ENCODE data around the gene TNNI2.

The TNNI2 gene

DNA sequence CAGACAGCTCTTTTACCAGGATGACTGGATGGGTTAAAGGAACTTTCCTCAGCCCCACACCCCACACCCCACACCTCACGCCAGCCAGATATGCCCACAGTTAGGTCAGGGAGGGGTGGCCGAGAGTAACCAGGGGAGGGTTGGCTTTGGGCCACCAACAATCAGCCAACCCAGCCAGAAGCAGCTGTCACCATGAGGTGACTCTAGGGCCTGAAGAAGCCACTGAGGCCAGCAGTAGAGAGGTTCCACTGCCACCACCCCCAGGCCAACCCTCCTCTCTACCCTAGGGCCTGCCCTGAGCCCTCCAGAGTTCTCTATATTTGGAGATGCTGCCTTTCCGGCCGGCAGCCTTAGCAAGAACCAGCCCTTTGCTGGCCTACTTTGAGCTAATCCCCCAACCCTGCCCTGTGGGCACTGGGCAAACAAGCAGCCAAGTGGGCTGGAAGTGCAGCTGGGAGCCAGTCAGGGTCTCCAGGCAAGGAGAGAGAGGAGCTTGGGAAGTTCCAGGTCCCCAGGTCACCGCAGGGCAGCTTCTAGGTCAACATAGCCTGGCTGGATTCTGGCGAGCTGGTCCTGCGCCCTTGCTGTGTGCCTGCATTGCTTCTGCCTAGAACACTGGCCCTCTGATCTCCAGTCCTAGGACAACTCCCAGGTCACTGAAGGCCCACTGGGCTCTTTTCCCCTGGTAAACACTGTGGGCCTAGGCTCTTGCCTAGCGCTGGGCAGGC lies 16.0 kb upstream of the TNNI2 start:
- DNase-seq, result no peak

GRCh38 chr11:1823376-1824220 lies 15.2 kb upstream of the TNNI2 start:
- no peak for DNase-seq

DNA sequence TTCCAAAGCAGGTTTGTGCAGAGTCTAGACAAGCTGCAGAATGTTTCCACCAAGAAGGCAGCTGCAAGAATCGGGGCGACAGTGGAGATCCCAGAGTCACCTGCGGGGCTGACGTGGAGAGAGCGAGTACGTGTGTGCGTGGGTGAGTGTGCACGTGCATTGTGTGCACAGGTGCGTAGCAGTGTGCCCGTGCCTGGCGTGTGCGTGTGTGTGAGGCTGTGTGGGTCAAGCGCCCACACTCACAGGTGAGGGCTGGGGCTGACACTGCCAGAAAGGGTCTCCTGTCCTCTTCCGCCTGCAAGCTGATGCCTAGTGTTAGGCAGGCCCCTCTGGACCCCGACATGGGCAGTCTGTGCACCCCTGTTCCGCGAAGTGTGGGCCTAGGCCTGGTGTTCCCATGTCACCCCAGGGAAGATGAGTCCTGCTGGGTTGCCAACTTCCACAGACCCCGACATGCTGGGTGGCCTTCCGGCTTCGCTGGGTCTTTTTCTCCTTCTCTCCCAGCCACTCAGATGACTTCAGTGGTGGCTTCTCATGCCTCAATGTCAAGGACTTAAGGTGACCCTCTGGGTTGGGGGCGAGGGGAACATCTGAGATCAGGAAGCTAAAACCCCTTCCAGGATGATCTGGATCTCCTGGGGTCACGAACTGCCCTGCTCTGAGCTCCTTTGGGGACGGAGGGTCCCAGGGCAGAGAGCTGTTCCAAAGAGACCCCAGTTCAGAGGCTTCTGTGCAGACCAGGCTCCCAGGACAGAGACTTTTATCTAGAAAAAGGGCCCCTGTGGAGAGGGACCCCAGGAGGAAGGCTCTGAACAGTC lies 14.4 kb upstream of the TNNI2 start:
- no peak for DNase-seq

- DNase-seq, result peak; percentile 34
Measured at GRCh38 chr11:1825039-1825740, 13.6 kb upstream of the TNNI2 start.

DNA sequence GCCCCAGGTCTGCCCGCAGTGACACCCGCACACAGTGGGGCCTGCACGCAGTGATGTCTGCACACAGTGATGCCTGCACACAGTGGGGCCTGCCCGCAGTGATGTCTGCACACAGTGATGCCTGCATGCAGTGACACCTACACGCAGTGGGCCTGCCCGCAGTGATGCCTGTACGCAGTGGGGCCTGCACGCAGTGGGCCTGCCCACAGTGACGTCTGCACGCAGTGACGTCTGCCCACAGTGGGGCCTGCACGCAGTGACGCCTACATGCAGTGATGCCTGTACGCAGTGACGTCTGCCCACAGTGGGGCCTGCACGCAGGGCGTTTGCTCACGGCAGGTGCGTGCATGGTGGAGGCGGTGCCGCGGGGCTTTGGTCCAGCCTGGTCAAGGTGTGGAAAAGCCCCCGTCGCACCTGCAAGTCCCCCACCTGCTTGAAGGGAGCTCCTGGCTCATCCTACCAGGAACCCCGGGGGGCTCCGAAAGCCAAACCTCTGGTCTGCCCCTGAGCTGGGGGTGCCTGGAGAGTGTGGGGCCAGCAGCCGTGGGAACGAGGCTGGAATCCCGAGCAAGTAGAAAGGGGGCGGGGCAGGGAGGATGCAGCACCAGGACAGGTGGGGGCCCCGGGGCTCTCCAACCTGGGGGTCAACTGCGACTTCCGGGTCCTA lies 12.9 kb upstream of the TNNI2 start:
- no peak for DNase-seq

- DNase-seq, result no peak
Measured at GRCh38 chr11:1826552-1827094, 12.2 kb upstream of the TNNI2 start.

GRCh38 chr11:1827095-1827813 lies 11.5 kb upstream of the TNNI2 start:
- no peak for DNase-seq

GRCh38 chr11:1827931-1828330 lies 10.8 kb upstream of the TNNI2 start:
- no peak for DNase-seq

DNA sequence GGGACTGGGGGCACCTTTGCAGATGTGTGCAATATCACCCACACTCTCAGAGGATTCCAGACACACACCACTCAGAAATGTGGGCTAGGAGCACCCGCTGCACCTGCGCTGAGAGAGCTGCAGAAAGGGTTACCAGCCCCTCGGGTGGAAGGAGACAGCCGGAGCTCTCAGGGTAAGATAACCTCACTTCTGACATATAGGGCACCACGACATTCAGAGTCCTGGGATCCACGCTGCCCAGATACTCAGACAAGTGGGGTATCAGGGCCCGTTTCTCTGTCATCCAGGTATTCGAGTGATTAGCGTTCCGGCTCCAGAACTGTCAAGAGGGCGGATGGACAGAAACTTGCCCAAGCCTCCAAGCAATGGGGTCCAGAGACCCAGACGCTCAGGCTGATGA lies 10.2 kb upstream of the TNNI2 start:
- no peak for DNase-seq

DNA sequence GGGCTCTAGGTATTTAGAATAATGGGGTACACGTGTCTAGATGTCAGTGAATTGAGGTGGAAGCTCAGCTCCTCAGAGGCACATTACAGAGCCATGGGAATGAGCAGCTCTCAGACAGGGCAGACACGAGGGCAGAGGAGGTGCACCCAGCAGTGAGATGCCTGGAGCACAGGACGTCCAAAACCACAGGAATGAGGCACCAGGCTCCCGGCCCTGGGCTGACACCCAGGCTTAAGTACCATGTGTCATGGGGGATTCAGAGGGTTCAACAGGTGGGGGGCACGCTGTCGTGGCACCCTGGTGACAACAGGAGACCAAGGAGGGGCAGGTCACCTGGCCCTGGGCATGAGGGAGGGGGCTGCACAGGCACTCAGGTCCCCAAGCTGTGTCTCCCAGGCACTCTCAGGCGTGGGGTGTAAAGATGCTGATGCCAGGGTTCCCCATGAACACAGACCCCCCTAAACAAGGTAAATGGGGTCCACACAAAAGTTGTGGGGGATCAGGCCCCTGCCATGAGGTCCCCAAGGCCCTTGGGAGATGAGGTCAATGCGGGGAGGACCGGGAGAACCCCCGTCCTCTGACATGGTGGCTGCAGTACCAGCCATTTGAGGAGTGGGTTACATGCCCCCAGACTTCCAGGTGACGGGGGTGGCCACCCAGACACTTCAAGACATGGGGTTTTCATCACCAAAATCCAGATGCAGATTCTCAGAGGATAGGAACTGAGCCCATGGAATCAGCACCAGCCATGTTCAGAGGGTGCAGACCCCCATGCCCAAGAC lies 9.6 kb upstream of the TNNI2 start:
- no peak for DNase-seq

DNA sequence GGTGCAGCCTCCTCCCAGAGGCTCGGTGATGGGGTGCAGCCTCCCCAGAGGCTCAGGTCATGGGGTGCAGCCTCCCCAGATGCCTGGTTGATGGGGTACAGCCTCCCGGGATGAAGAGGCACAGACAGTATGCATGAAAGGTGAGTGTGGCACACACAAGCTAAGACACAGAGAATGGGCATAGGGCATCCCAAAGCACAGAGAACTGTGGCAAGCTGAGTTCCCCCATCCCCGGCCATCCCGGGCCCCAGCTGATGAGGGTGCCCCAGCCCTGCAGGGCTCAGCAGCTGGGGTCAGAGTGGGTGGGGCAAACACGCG lies 8.8 kb upstream of the TNNI2 start:
- no peak for DNase-seq

GRCh38 chr11:1830322-1831223 lies 8.2 kb upstream of the TNNI2 start:
- no peak for DNase-seq

DNA sequence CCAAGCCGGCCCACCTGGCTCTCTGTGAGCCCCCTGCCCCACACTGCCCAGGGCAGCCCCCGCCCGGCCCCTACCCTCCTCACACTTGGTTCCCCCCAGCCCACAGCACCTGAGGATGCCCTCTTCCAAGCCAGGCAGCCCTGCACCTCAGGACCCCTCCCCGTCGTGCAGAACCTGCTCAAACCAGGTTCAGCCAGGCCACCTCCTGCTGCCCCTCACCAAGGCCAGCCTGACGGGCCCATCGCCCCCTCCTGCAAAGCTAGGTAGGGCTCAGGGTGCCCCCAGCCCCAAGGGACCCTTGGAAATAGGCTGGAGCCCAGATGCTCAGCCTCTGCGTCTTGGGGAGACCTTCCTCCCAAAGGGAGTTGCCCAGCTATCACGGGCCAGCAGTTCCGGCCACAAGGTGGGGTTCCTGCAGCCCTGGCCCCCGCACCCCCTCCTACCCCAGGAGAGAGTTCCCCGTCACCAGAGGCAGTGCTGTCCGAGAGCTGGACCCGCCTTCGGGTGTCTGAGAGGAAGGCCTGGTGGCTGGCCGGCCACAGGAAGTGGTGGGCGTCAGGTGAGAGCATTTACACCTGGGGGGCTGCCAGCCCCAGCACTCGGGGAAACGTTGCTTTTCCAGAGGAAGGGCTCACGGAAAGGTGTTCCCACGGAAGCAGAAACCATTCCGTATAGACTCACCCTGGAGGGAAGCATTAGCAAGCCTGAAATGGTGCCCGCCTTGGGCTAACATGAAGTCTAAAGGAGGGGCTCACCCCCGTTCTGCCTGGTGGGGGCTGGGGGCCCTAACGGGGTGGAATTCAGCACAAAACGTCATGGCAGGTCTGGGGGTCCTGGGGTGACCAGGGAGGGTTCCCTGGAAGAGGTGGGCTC lies 7.2 kb upstream of the TNNI2 start:
- DNase-seq, result no peak

DNA sequence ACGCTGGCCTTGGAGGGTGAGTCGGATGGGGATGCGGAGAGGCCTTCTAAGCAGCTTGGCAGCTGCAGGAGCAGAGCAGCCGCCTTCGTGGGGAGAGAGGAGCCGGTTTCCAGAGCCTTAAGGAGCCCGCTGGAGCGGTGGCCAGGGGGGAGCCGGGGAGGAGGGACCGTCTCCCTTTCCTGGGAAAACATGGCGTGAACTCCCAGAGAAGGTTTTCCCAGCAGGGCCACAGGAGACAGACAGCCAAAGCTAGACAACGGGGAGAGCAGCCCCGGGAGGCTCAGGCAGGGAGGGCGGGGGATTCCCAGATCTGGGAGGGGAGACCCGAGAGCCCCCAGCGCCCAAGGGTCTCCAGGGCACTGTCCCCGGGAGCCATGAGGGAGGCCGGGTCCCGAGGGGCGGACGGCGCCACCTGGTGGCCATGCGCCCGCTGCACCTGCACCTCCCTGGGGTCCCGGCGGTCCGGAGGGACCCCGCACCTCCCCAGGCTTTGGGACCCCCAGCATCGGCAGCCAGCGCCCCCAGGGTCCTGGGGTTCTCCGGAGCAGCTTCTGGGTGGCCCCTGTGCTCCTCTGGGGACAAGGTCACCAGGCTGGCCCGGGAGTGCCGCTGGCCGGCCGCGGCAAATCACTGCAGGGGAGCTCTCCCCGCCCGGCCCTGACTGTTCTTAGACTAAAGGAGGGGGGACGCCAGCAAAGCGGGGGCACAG lies 6.4 kb upstream of the TNNI2 start:
- DNase-seq, result peak; percentile 71

- peak; percentile 2 for DNase-seq
Measured at GRCh38 chr11:1832920-1833295, 5.9 kb upstream of the TNNI2 start.

DNA sequence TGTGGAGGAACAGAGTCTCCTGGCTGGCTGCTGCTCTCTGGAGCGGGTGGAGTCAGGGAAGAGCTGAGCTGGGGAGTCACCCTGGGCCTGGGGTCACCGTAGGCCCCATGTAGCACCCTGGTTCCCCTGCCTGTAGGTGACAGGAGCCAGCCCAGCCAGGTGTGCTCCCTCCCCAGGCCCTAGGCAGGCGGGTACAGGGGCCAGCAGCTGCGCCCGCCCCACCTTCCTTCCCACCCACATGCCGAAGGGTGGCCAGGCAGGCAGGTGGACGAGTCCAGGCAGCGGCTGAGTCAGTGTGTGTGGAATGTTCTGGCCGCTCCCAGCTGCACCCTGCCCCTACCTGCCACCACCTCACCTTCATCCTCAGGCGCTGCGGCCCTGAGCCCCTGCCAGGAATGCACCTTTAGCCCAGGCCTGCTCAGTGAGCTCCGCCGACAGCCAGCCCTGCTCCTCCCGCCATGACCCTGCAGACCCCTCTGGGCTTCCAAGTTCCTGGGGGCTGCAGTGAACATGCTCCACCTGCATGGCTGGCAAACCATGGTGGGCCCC lies 4.6 kb upstream of the TNNI2 start:
- DNase-seq, result no peak

Data from activated CD4-positive, alpha-beta T cell treated with anti-CD3 and anti-CD28 coated beads for 48 hours (primary cell).